22Rv1 (cell line): ENCODE measurements around the gene RPL7A.

Experiments used
- ZFX ChIP-seq: fragments of 450-650 bp; IDR thresholded peaks from 2 replicates; pipeline ENCODE4 v1.6.1; 2017; ENCODE audit warnings: antibody characterized with exemption, borderline replicate concordance
- TF ChIP-seq, protein P1 (sequence below): fragments of 450-650 bp; IDR thresholded peaks from 2 replicates; pipeline ENCODE4 v1.5.1; 2017; ENCODE audit warnings: mild to moderate bottlenecking

DNA sequence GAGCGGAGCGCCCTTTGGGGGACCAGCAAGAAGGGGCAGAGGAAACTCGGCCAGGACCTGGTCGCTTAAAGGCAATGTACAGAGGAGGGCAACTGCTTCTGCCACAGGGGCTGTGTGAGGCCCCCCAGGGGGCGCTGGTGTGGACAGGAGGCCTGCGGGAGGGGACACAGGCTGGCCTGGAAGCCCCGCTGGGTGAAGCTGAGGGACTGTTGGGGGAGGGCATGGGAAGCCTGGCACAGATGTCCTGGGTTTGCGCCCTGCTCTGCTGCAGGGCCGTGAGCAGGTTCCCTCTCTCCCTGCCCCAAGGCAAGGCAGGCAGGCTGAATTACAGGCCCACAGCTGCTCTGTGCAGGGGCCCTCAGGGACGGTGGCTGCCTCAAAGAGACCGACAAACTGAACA lies 5.4 kb upstream of the RPL7A start:
- TF ChIP-seq, protein P1, sequence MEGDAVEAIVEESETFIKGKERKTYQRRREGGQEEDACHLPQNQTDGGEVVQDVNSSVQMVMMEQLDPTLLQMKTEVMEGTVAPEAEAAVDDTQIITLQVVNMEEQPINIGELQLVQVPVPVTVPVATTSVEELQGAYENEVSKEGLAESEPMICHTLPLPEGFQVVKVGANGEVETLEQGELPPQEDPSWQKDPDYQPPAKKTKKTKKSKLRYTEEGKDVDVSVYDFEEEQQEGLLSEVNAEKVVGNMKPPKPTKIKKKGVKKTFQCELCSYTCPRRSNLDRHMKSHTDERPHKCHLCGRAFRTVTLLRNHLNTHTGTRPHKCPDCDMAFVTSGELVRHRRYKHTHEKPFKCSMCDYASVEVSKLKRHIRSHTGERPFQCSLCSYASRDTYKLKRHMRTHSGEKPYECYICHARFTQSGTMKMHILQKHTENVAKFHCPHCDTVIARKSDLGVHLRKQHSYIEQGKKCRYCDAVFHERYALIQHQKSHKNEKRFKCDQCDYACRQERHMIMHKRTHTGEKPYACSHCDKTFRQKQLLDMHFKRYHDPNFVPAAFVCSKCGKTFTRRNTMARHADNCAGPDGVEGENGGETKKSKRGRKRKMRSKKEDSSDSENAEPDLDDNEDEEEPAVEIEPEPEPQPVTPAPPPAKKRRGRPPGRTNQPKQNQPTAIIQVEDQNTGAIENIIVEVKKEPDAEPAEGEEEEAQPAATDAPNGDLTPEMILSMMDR, result no peak
- no peak for TF ChIP-seq ZFX
